NB4 (cell line): ENCODE results near the gene KIF3B.

ENCODE experiments used
- MYC ChIP-seq: IDR thresholded peaks from 2 replicates; pipeline ENCODE4 v1.6.1; 2011; ENCODE audit warnings: low read depth, low read length
- POLR2A ChIP-seq: IDR thresholded peaks from 2 replicates; pipeline ENCODE4 v1.6.1; 2011; ENCODE audit warnings: mild to moderate bottlenecking; ENCODE audit not compliant: insufficient read length; ENCODE audit errors: extremely low read depth
- TF ChIP-seq, protein P1 (sequence below): IDR thresholded peaks from one replicate; pipeline ENCODE4 v1.5.1; 2012; ENCODE audit warnings: low read depth, low read length
- TF ChIP-seq, protein P2 (sequence below): IDR thresholded peaks from 2 replicates; pipeline ENCODE4 v1.6.1; 2011; ENCODE audit warnings: low read depth, low read length

DNA sequence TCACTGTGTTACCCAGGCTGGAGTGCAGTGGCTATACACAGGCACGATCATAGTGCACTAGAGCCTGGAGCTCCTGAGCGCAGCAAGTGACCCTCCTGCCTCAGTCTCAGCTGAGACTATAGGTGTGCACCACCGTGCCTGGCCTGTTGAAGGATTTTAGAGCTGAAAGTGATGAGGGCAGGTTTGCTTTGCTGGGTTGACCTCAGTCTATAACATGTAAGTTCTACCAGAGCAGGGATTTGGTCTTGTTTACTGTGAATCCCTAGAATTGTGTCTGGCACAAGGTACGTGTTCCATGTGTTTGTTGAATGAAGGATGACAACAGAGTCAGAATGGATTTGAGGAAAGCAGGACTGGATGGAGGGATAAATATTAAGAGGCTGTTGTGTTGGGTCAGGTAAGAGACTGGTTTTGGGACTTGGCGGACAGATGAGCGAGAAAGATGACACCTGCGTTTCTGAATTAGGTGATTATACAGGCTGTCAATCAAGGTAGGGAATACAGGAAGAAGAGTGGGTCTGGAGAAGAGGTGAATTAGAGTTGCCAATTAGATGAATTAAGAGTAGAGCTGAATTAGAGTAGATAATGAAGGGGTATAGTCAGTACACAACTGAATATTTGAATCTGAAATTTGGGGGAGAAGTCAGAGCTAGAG is 87.2 kb downstream of the KIF3B start:
- TF ChIP-seq, protein P1, sequence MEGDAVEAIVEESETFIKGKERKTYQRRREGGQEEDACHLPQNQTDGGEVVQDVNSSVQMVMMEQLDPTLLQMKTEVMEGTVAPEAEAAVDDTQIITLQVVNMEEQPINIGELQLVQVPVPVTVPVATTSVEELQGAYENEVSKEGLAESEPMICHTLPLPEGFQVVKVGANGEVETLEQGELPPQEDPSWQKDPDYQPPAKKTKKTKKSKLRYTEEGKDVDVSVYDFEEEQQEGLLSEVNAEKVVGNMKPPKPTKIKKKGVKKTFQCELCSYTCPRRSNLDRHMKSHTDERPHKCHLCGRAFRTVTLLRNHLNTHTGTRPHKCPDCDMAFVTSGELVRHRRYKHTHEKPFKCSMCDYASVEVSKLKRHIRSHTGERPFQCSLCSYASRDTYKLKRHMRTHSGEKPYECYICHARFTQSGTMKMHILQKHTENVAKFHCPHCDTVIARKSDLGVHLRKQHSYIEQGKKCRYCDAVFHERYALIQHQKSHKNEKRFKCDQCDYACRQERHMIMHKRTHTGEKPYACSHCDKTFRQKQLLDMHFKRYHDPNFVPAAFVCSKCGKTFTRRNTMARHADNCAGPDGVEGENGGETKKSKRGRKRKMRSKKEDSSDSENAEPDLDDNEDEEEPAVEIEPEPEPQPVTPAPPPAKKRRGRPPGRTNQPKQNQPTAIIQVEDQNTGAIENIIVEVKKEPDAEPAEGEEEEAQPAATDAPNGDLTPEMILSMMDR = no peak
- TF ChIP-seq, protein P2, sequence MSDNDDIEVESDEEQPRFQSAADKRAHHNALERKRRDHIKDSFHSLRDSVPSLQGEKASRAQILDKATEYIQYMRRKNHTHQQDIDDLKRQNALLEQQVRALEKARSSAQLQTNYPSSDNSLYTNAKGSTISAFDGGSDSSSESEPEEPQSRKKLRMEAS = no peak
- no peak for TF ChIP-seq POLR2A
- no peak for TF ChIP-seq MYC
